Uterus (tissue), 2 donors: ENCODE results near the gene DRC3.

ENCODE experiments used
- POLR2A ChIP-seq, 2 donors: fragments of 450-650 bp; IDR thresholded peaks; one replicate each; pipeline ENCODE4 v1.6.1; 2016; ENCODE audit warnings: antibody characterized with exemption in 2 of 2, mild to moderate bottlenecking in 1 of 2, moderate library complexity in 1 of 2
- TF ChIP-seq, protein P1 (sequence below), 4 experiments: fragments of 200-600 bp in 2 of 4; fragments of 450-650 bp in 2 of 4; sonication (generic) in 2 of 4; IDR thresholded peaks; one replicate each; pipeline ENCODE4 v1.5.1; 2016 to 2019; ENCODE audit warnings: antibody characterized with exemption in 4 of 4, mild to moderate bottlenecking in 2 of 4, moderate library complexity in 1 of 4

DNA sequence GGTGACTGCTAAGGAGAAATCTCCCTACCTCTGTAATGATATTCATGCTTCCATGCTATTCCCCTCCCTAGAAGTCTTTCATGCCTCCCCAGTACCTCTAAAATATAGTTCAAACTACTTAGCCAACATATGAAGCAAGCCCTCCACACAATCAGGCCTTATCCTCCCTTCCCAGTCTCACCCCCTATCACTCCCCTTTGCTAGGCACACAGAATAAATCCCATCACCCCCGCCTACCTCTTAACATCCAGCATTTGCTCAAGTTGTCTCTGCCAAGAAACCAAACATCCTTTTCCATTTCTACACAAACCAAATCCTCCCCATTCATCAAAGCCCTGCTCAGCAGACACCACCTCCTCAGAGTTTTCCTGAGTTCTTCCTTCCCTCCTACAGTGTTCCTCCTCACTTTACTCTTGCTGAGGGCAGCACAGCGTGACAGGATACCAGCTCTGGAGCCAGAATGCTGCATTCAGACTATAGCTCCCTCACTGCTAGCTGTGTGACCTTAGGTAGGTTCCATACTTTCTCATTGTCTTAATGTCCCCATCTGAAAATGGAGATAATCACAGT lies 7.4 kb upstream of the DRC3 start:
- TF ChIP-seq, protein P1, sequence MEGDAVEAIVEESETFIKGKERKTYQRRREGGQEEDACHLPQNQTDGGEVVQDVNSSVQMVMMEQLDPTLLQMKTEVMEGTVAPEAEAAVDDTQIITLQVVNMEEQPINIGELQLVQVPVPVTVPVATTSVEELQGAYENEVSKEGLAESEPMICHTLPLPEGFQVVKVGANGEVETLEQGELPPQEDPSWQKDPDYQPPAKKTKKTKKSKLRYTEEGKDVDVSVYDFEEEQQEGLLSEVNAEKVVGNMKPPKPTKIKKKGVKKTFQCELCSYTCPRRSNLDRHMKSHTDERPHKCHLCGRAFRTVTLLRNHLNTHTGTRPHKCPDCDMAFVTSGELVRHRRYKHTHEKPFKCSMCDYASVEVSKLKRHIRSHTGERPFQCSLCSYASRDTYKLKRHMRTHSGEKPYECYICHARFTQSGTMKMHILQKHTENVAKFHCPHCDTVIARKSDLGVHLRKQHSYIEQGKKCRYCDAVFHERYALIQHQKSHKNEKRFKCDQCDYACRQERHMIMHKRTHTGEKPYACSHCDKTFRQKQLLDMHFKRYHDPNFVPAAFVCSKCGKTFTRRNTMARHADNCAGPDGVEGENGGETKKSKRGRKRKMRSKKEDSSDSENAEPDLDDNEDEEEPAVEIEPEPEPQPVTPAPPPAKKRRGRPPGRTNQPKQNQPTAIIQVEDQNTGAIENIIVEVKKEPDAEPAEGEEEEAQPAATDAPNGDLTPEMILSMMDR (IDR thresholded peaks at IDR 0.05), result no peak
- TF ChIP-seq POLR2A (IDR thresholded peaks at IDR 0.05), result no peak
